Activated naive CD4-positive, alpha-beta T cell treated with anti-CD3 and anti-CD28 coated beads, Interleukin-2, amount 50 U/mL, for 24 hours (primary cell): ENCODE results near the gene NDUFAF5.

Experiments
- H3K27ac Mint-ChIP-seq: one replicate; pipeline ENCODE4 v1.8.0; 2021; ENCODE audit warnings: mild to moderate bottlenecking, mixed read lengths
- H3K27me3 Mint-ChIP-seq: one replicate; pipeline ENCODE4 v1.8.0; 2021; ENCODE audit warnings: mixed read lengths
- H3K36me3 Mint-ChIP-seq: one replicate; pipeline ENCODE4 v1.8.0; 2021; ENCODE audit warnings: mixed read lengths
- H3K4me1 Mint-ChIP-seq: one replicate; pipeline ENCODE4 v1.8.0; 2021; ENCODE audit warnings: mixed read lengths
- H3K4me3 Mint-ChIP-seq: one replicate; pipeline ENCODE4 v1.8.0; 2021; ENCODE audit warnings: mild to moderate bottlenecking, mixed read lengths
- H3K9me3 Mint-ChIP-seq: one replicate; pipeline ENCODE4 v1.8.0; 2021; ENCODE audit warnings: mixed read lengths

NDUFAF5 gene

GRCh38 chr20:13868331-13868730, 83.5 kb downstream of the NDUFAF5 start:
- Mint-ChIP-seq H3K4me1 (no peaks in the 10 kb centered on the region), H3K4me3 (no peak overlapping the region), H3K36me3 (no peaks in the 10 kb centered on the region), H3K9me3 (no peaks in the 10 kb centered on the region), H3K27me3 (peaks cover 3% of the 10 kb centered on the region), H3K27ac (no peak overlapping the region)

GRCh38 chr20:13870170-13870748, 85.4 kb downstream of the NDUFAF5 start:
- H3K4me1 Mint-ChIP-seq, result no peaks in the 10 kb centered on the region
- no peak overlapping the region for H3K27ac Mint-ChIP-seq
- H3K4me3 Mint-ChIP-seq, result no peak overlapping the region
- H3K27me3 Mint-ChIP-seq, result peaks cover 2% of the 10 kb centered on the region
- H3K9me3 Mint-ChIP-seq, result no peaks in the 10 kb centered on the region
- no peaks in the 10 kb centered on the region for H3K36me3 Mint-ChIP-seq
